GM23338 (cell line): ENCODE data around the gene MED16. TPM values are rescaled to one million over a fixed set of nuclear protein-coding genes. Genes with fewer than 3 reads are reported as not detected.

Experiments used
- ATAC-seq: fragments of 200-7000 bp; cut with Tn5 transposase; 3 replicates; pipeline ENCODE4 v1.9.1; 2020
- DNase-seq: peaks from one replicate; pipeline ENCODE4 v3.0.0-alpha.2; 2015; ENCODE audit warnings: low spot score
- H2AFZ ChIP-seq: fragments of 200-600 bp; sonication (generic); 2 replicates; pipeline ENCODE4 v1.8.0; 2016; ENCODE audit warnings: antibody characterized with exemption, mild to moderate bottlenecking, moderate library complexity
- H3F3A ChIP-seq: fragments of 200-600 bp; sonication (generic); replicated peaks from 2 replicates; pipeline ENCODE4 v1.8.0; 2017; ENCODE audit warnings: antibody characterized with exemption, mixed run types, low read depth
- H3K27ac ChIP-seq: fragments of 200-600 bp; sonication (generic); 2 replicates; pipeline ENCODE4 v1.6.1; 2016; ENCODE audit warnings: low read depth
- H3K27me3 ChIP-seq: fragments of 200-600 bp; sonication (generic); 2 replicates; pipeline ENCODE4 v1.8.0; 2016; ENCODE audit warnings: mild to moderate bottlenecking, mixed run types, moderate library complexity; ENCODE audit not compliant: insufficient read depth
- H3K36me3 ChIP-seq: fragments of 200-600 bp; sonication (generic); 2 replicates; pipeline ENCODE4 v1.8.0; 2016; ENCODE audit warnings: mild to moderate bottlenecking; ENCODE audit not compliant: insufficient read depth
- H3K4me1 ChIP-seq: fragments of 200-600 bp; sonication (generic); 2 replicates; pipeline ENCODE4 v1.8.0; 2016; ENCODE audit warnings: mild to moderate bottlenecking, moderate library complexity; ENCODE audit not compliant: insufficient read depth
- H3K4me2 ChIP-seq: fragments of 200-600 bp; sonication (generic); 2 replicates; pipeline ENCODE4 v1.7.1; 2017; ENCODE audit warnings: mixed run types
- H3K4me3 ChIP-seq: fragments of 200-600 bp; sonication (generic); 2 replicates; pipeline ENCODE4 v1.6.1; 2016; ENCODE audit warnings: mixed run types
- H3K79me2 ChIP-seq: fragments of 200-600 bp; sonication (generic); replicated peaks from 2 replicates; pipeline ENCODE4 v1.8.0; 2017; ENCODE audit warnings: mild to moderate bottlenecking; ENCODE audit not compliant: insufficient read depth
- H3K9me2 ChIP-seq: fragments of 200-600 bp; sonication (generic); 2 replicates; pipeline ENCODE4 v1.8.0; 2017; ENCODE audit not compliant: insufficient read depth
- H4K20me1 ChIP-seq: fragments of 200-600 bp; sonication (generic); replicated peaks from 2 replicates; pipeline ENCODE4 v1.8.0; 2017; ENCODE audit warnings: mild to moderate bottlenecking; ENCODE audit not compliant: insufficient read depth
- H3K27ac Mint-ChIP-seq: 2 replicates; pipeline ENCODE4 v1.8.0; 2020; ENCODE audit warnings: inconsistent platforms, mild to moderate bottlenecking, moderate library complexity, mixed read lengths
- H3K27me3 Mint-ChIP-seq: 3 replicates; pipeline ENCODE4 v1.8.0; 2022; ENCODE audit warnings: low read depth, mild to moderate bottlenecking, moderate library complexity, mixed read lengths, inconsistent platforms; ENCODE audit not compliant: insufficient read depth, poor library complexity
- H3K36me3 Mint-ChIP-seq: 3 replicates; pipeline ENCODE4 v1.8.0; 2021; ENCODE audit warnings: low read depth, mild to moderate bottlenecking, inconsistent platforms, moderate library complexity, mixed read lengths
- H3K4me1 Mint-ChIP-seq: 3 replicates; pipeline ENCODE4 v1.8.0; 2020; ENCODE audit warnings: mild to moderate bottlenecking, inconsistent platforms, mixed read lengths
- H3K4me3 Mint-ChIP-seq: 3 replicates; pipeline ENCODE4 v1.8.0; 2021; ENCODE audit warnings: moderate library complexity, mild to moderate bottlenecking, inconsistent platforms, mixed read lengths
- H3K9me3 Mint-ChIP-seq: 3 replicates; pipeline ENCODE4 v1.8.0; 2020; ENCODE audit warnings: moderate library complexity, mild to moderate bottlenecking, inconsistent platforms, mixed read lengths
- CREB1 ChIP-seq: fragments of 250-450 bp; sonication (Bioruptor Pico); IDR thresholded peaks from 2 replicates; pipeline ENCODE4 v1.5.0; 2020; ENCODE audit warnings: low read depth, mild to moderate bottlenecking, moderate library complexity
- EZH2phosphoT487 ChIP-seq: fragments of 200-600 bp; sonication (generic); IDR thresholded peaks from one replicate; pipeline ENCODE4 v1.8.1; 2018; ENCODE audit warnings: antibody characterized with exemption; ENCODE audit not compliant: unreplicated experiment
- JUNB ChIP-seq: IDR thresholded peaks from one replicate; pipeline ENCODE4 v1.6.1; 2016; ENCODE audit warnings: antibody characterized with exemption; ENCODE audit not compliant: unreplicated experiment
- POLR2AphosphoS5 ChIP-seq: IDR thresholded peaks from 2 replicates; pipeline ENCODE4 v1.6.1; 2016; ENCODE audit warnings: antibody characterized with exemption, low read depth
- STAT1 ChIP-seq: IDR thresholded peaks from one replicate; pipeline ENCODE4 v1.6.1; 2016; ENCODE audit warnings: antibody characterized with exemption; ENCODE audit not compliant: unreplicated experiment
- polyA plus RNA-seq: library from polyadenylated mRNA; unstranded; fragments of >200 nt; fragmentation: Nextera tagmentation; extraction: Ambion mirVana; gene quantifications from 2 replicates; pipeline ENCODE4 v1.2.1, GENCODE V29; 2016
- total RNA-seq: library from RNA; depleted of rRNA; stranded (reverse); fragments of >200 nt; shearing (Covaris generic); gene quantifications from 2 replicates; pipeline ENCODE4 v1.2.3, GENCODE V29; 2014
- TF ChIP-seq, protein P1 (sequence below): fragments of 250-450 bp; sonication (Bioruptor Pico); IDR thresholded peaks from 2 replicates; pipeline ENCODE4 v1.5.0; 2020; ENCODE audit warnings: mild to moderate bottlenecking, moderate library complexity
- TF ChIP-seq, protein P2 (sequence below), 2 experiments: fragments of 200-600 bp in 1 of 2; sonication (generic) in 1 of 2; conservative IDR thresholded peaks; 2 replicates each; pipeline versions ENCODE4 v1.5.1 to v1.6.1; 2016 to 2017; ENCODE audit warnings: antibody characterized with exemption in 2 of 2, low read depth in 2 of 2, mild to moderate bottlenecking in 2 of 2, moderate library complexity in 1 of 2
- TF ChIP-seq, protein P3 (sequence below): IDR thresholded peaks from 2 replicates; pipeline ENCODE4 v1.6.1; 2016; ENCODE audit warnings: antibody characterized with exemption

The MED16 gene
- total and polyA plus RNA-seq, 2 experiments from 2014 or later: 52.7 to 73.6 TPM

DNA sequence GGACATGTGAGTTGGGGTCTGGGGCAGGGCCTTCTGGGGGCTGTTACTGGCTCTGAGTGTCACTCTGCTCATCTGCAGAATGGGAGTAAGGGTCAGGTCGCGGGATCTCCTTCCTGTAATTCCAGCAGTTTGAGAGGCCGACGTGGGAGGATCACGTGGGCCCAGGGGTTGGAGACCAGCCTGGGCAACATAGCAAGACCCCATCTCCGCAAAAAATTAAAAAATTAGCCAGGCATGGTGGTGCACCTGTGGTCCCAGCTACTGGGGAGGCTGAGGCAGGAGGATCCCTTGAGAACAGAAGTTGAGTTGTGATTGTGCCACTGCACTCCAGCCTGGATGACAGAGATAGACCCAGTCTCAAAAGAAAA, 36.9 kb upstream of the MED16 start (continued):
- TF ChIP-seq, protein P1, sequence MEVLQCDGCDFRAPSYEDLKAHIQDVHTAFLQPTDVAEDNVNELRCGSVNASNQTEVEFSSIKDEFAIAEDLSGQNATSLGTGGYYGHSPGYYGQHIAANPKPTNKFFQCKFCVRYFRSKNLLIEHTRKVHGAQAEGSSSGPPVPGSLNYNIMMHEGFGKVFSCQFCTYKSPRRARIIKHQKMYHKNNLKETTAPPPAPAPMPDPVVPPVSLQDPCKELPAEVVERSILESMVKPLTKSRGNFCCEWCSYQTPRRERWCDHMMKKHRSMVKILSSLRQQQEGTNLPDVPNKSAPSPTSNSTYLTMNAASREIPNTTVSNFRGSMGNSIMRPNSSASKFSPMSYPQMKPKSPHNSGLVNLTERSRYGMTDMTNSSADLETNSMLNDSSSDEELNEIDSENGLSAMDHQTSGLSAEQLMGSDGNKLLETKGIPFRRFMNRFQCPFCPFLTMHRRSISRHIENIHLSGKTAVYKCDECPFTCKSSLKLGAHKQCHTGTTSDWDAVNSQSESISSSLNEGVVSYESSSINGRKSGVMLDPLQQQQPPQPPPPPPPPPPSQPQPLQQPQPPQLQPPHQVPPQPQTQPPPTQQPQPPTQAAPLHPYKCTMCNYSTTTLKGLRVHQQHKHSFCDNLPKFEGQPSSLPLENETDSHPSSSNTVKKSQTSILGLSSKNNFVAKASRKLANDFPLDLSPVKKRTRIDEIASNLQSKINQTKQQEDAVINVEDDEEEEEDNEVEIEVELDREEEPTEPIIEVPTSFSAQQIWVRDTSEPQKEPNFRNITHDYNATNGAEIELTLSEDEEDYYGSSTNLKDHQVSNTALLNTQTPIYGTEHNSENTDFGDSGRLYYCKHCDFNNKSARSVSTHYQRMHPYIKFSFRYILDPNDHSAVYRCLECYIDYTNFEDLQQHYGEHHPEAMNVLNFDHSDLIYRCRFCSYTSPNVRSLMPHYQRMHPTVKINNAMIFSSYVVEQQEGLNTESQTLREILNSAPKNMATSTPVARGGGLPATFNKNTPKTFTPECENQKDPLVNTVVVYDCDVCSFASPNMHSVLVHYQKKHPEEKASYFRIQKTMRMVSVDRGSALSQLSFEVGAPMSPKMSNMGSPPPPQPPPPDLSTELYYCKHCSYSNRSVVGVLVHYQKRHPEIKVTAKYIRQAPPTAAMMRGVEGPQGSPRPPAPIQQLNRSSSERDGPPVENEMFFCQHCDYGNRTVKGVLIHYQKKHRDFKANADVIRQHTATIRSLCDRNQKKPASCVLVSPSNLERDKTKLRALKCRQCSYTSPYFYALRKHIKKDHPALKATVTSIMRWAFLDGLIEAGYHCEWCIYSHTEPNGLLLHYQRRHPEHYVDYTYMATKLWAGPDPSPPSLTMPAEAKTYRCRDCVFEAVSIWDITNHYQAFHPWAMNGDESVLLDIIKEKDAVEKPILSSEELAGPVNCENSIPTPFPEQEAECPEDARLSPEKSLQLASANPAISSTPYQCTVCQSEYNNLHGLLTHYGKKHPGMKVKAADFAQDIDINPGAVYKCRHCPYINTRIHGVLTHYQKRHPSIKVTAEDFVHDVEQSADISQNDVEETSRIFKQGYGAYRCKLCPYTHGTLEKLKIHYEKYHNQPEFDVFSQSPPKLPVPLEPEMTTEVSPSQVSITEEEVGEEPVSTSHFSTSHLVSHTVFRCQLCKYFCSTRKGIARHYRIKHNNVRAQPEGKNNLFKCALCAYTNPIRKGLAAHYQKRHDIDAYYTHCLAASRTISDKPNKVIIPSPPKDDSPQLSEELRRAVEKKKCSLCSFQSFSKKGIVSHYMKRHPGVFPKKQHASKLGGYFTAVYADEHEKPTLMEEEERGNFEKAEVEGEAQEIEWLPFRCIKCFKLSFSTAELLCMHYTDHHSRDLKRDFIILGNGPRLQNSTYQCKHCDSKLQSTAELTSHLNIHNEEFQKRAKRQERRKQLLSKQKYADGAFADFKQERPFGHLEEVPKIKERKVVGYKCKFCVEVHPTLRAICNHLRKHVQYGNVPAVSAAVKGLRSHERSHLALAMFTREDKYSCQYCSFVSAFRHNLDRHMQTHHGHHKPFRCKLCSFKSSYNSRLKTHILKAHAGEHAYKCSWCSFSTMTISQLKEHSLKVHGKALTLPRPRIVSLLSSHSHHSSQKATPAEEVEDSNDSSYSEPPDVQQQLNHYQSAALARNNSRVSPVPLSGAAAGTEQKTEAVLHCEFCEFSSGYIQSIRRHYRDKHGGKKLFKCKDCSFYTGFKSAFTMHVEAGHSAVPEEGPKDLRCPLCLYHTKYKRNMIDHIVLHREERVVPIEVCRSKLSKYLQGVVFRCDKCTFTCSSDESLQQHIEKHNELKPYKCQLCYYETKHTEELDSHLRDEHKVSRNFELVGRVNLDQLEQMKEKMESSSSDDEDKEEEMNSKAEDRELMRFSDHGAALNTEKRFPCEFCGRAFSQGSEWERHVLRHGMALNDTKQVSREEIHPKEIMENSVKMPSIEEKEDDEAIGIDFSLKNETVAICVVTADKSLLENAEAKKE (CRISPR knock-in tag): no peak
- TF ChIP-seq POLR2AphosphoS5: no peak
- no peak for TF ChIP-seq EZH2phosphoT487

DNA sequence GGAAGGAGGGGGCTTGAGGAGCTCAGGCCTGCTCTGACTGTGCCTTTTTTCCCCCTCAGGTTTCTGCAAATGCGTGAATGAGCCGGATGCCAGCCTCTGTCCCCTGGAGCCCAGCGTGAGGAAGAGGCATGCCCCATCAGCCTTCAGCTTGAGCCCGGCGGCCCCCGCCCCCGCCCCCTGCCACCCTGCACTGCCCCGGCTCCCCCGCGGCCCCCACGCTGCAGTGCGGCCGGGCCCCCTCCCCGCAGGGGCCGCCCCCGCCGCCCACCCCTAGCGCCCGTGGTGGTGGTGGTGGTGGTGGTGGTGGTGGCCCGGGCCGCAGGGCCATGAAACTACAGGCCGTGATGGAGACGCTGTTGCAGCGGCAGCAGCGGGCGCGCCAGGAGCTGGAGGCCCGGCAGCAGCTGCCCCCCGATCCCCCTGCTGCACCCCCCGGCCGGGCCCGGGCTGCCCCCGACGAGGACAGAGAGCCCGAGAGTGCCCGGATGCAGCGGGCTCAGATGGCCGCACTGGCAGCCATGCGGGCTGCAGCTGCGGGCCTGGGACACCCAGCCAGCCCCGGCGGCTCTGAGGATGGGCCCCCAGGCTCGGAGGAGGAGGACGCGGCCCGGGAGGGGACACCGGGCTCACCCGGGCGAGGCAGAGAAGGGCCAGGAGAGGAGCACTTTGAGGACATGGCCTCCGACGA, 36.4 kb upstream of the MED16 start:
- H3K4me2 ChIP-seq: no peak overlapping the region
- Mint-ChIP-seq H3K4me3 (no peak overlapping the region), H3K4me1 (peaks cover 13% of the 10 kb centered on the region; the same call in 1 of the 3 replicates), H3K36me3 (peaks cover 21% of the 10 kb centered on the region; the same call in 2 of the 3 replicates), H3K27ac (no peak overlapping the region), H3K9me3 (no peaks in the 10 kb centered on the region; the same call in 2 of the 3 replicates), H3K27me3 (peaks cover 7% of the 10 kb centered on the region)
- peaks cover 10% of the 10 kb centered on the region; the same call in 1 of the 2 replicates for H3F3A ChIP-seq
- H3K9me2 ChIP-seq: no peaks in the 10 kb centered on the region
- no peak overlapping the region for H2AFZ ChIP-seq
- H3K36me3 ChIP-seq: no peaks in the 10 kb centered on the region; the same call in 1 of the 2 replicates
- H3K27ac ChIP-seq: no peak overlapping the region
- H3K79me2 ChIP-seq: peaks cover 56% of the 10 kb centered on the region
- ATAC-seq (no peak), DNase-seq (no peak)
- no peak overlapping the region for H3K4me3 ChIP-seq
- peaks cover 7% of the 10 kb centered on the region for H4K20me1 ChIP-seq
- no peaks in the 10 kb centered on the region for H3K27me3 ChIP-seq
- peaks cover 20% of the 10 kb centered on the region for H3K4me1 ChIP-seq
- TF ChIP-seq, protein P2, sequence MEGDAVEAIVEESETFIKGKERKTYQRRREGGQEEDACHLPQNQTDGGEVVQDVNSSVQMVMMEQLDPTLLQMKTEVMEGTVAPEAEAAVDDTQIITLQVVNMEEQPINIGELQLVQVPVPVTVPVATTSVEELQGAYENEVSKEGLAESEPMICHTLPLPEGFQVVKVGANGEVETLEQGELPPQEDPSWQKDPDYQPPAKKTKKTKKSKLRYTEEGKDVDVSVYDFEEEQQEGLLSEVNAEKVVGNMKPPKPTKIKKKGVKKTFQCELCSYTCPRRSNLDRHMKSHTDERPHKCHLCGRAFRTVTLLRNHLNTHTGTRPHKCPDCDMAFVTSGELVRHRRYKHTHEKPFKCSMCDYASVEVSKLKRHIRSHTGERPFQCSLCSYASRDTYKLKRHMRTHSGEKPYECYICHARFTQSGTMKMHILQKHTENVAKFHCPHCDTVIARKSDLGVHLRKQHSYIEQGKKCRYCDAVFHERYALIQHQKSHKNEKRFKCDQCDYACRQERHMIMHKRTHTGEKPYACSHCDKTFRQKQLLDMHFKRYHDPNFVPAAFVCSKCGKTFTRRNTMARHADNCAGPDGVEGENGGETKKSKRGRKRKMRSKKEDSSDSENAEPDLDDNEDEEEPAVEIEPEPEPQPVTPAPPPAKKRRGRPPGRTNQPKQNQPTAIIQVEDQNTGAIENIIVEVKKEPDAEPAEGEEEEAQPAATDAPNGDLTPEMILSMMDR (conservative IDR thresholded peaks at IDR 0.05; ENCODE audit: low read depth in 2 of 2): no peak
- TF ChIP-seq EZH2phosphoT487 (no peak), JUNB (no peak), STAT1 (no peak), CREB1 (CRISPR knock-in tag) (no peak)
- TF ChIP-seq, protein P3, sequence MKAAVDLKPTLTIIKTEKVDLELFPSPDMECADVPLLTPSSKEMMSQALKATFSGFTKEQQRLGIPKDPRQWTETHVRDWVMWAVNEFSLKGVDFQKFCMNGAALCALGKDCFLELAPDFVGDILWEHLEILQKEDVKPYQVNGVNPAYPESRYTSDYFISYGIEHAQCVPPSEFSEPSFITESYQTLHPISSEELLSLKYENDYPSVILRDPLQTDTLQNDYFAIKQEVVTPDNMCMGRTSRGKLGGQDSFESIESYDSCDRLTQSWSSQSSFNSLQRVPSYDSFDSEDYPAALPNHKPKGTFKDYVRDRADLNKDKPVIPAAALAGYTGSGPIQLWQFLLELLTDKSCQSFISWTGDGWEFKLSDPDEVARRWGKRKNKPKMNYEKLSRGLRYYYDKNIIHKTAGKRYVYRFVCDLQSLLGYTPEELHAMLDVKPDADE: no peak
